Ascending aorta (tissue), 2 donors: ENCODE measurements around the gene SLC7A4. TPM values are rescaled to one million over a fixed set of nuclear protein-coding genes. Genes with fewer than 3 reads are reported as not detected.

Source experiments
- DNase-seq, 2 donors: peaks; one replicate each; pipeline ENCODE4 v3.0.0-alpha.2; 2019; ENCODE audit warnings: low spot score in 2 of 2
- H3K27ac ChIP-seq, 2 donors: fragments of 200-600 bp; sonication (generic); one replicate each; pipeline ENCODE4 v1.5.1; 2016 to 2017; ENCODE audit warnings: mild to moderate bottlenecking in 1 of 2
- H3K27me3 ChIP-seq: fragments of 200-600 bp; sonication (generic); one replicate; pipeline ENCODE4 v1.5.1; 2017
- H3K36me3 ChIP-seq, 2 donors: fragments of 200-600 bp; sonication (generic); one replicate each; pipeline ENCODE4 v1.5.1; 2016
- H3K4me1 ChIP-seq, 2 donors: fragments of 200-600 bp; sonication (generic); one replicate each; pipeline ENCODE4 v1.5.1; 2016 to 2017; ENCODE audit warnings: mild to moderate bottlenecking in 1 of 2
- H3K4me3 ChIP-seq, 2 donors: fragments of 200-600 bp; sonication (generic); one replicate each; pipeline ENCODE4 v1.5.1; 2016 to 2017; ENCODE audit warnings: mild to moderate bottlenecking in 1 of 2
- H3K9me3 ChIP-seq, 2 donors: fragments of 200-600 bp; sonication (generic); one replicate each; pipeline ENCODE4 v1.5.1; 2016
- CTCF ChIP-seq, 3 experiments: fragments of 200-600 bp in 2 of 3; fragments of 450-650 bp in 1 of 3; sonication (generic) in 2 of 3; IDR thresholded peaks; one replicate each; pipeline ENCODE4 v1.5.1; 2016 to 2019; ENCODE audit warnings: antibody characterized with exemption in 3 of 3, mild to moderate bottlenecking in 1 of 3, moderate library complexity in 1 of 3
- intact Hi-C: fragments of 100-400 bp; cut with DNase I; formaldehyde crosslinking; loops from one replicate; pipeline ENCODE4 v1.15.1; 2023
- total RNA-seq: library from RNA; depleted of rRNA; stranded (reverse); fragments of >200 nt; gene quantifications from one replicate; pipeline ENCODE4 v1.1.0, GENCODE V29; 2016

Gene SLC7A4
- total RNA-seq: 20.4 TPM

DNA sequence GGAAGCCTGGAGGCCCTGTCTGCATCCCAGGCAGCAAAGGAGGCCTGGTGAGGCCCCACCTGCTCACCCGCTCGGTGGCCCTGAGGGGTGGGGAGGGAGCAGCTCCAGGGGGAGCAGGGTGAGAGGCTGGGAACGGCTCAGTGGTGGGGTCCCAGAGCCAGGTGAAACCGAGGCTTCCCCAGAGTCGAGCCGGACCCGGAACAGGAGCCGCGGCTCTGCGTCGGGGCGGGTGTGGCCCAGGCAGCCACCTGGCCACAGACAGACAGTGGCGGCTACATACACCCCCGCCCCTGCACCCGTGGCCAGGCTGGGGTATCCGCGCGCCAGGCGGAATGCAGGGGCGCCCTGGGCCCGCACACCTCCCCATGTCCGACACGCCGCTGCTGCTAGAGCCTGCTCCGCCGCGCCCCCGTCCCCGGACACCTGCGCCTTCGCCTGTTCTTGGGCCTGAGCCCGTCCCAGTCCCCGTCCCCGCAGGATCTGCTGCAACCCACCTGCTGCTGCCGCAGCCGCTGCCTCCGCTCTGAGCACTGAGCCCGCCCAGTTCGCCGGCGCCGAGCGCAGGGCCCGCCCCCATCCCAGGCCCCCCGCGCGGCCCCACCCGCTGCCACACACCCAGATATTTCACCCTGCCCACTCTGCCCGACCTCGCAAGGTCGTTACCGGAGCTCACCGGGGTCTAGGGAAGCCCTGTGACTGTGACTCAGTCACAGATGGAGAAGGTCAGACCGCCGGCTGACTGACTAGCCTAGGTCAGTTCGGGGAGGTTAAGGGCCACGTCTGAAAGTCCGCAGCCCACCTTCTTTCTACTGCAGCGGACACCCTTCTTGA lies at the start of gene SLC7A4:
Gene SLC7A4, minus strand, starts transcription at position 525 of the 831 bp plus-strand sequence. CDS start 749 bp downstream, outside the sequence.
- no peaks in the 10 kb centered on the region for H3K4me1 ChIP-seq
- TF ChIP-seq CTCF (IDR thresholded peaks at IDR 0.05): no peak
- intact Hi-C loops: no loop called here
- H3K27me3 ChIP-seq: no peaks in the 10 kb centered on the region
- no peaks in the 10 kb centered on the region for H3K36me3 ChIP-seq
- no peak for DNase-seq
- H3K4me3 ChIP-seq: peak within 1 kb of the TSS; percentile 6 to 30
- no peaks in the 10 kb centered on the region for H3K9me3 ChIP-seq
- no peak within 1 kb of the TSS for H3K27ac ChIP-seq

DNA sequence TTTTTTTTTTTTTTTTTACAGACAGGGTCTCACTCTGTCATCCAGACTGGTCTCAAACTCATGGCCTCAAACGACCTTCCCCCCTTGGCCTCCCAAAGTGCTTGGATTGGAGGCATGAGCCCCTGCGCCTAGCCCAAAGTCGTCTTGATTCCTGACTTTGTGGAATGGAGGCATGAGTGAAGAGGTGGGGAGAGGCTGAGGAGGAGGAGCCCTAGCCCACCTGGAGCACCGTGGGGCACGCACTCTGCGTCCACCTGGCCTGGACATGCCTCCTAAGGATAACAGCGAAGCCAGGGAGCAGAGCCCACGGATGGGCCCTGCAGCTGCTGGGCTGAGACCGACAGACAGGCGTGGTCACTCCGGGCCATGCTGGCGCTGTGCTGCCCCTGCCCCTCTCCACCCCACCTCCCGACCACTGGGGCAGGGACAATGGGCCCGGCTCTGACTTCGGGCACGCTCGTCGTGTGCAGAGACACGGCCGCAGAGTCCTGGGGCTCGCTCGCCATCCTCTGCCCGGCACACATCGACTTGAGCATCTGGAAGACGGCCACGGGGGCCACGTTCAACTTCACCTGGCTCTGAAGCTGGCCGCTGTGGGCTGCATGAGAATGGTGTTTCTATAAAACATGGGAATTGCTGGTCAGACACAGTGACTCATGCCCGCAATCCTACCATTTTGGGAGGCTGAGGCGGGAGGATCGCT lies 48.2 kb upstream of the SLC7A4 start:
- DNase-seq: no peak
- no peaks in the 10 kb centered on the region for H3K4me1 ChIP-seq
- intact Hi-C loops: no loop called here

GRCh38 chr22:21079493-21079892 lies 47.1 kb upstream of the SLC7A4 start:
- DNase-seq: no peak
- H3K9me3 ChIP-seq: no peaks in the 10 kb centered on the region
- no peaks in the 10 kb centered on the region for H3K27me3 ChIP-seq
- H3K4me3 ChIP-seq: no peak overlapping the region
- TF ChIP-seq CTCF (IDR thresholded peaks at IDR 0.05): no peak
- H3K27ac ChIP-seq: no peak overlapping the region
- H3K4me1 ChIP-seq: no peaks in the 10 kb centered on the region
- no peaks in the 10 kb centered on the region for H3K36me3 ChIP-seq
- intact Hi-C loops: loop anchor here (10.0 kb wide), 1 partner anchor 115 kb away; the partner anchor contains the start of gene AIFM3

More for the DNA sequence above, 48.2 kb upstream of the SLC7A4 start:
- Histone ChIP-seq H3K9me3 (no peaks in the 10 kb centered on the region), H3K27ac (no peak overlapping the region), H3K36me3 (no peaks in the 10 kb centered on the region), H3K4me3 (no peak overlapping the region), H3K27me3 (no peaks in the 10 kb centered on the region)
- no peak for TF ChIP-seq CTCF (IDR thresholded peaks at IDR 0.05)

GRCh38 chr22:21078916-21079315 lies 46.6 kb upstream of the SLC7A4 start:
- Histone ChIP-seq H3K36me3 (no peaks in the 10 kb centered on the region), H3K27me3 (no peaks in the 10 kb centered on the region), H3K9me3 (no peaks in the 10 kb centered on the region), H3K4me1 (no peaks in the 10 kb centered on the region), H3K27ac (no peak overlapping the region), H3K4me3 (no peak overlapping the region)
- intact Hi-C loops: loop anchor here (10.0 kb wide), 1 partner anchor 114 kb away; the partner anchor contains the start of gene AIFM3
- DNase-seq: no peak
- no peak for TF ChIP-seq CTCF (IDR thresholded peaks at IDR 0.05)

DNA sequence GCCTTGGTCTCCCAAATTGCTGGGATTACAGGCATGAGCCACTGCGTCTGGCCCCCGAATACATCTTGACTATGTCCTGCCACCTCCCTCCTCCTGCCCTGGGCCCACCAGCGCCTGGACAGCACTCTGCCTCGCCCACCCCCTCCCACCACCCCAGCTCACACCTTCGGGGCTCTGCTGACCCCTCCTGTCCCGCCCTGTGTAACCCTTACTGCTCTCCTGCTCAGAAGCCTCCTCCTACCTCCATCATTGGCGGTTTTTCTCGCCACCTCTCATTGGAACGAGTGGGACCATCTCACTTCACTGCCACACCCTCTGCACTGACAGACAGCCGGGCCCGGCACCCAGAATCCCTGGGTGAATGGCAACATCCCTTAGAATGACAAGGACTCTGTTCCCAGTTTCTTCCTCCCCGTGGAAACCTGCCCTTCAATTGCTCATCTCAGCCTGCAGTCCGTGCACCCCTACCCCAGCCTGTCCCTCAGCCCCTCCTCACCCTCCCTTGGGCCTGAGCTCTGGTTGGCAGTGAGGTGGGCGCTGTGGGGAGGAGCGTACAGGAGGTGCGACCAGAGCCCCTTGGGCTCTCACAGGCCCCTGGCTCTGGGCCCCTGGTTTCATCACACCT lies 45.6 kb upstream of the SLC7A4 start:
- no peaks in the 10 kb centered on the region for H3K9me3 ChIP-seq

More for the DNA sequence above, 45.6 kb upstream of the SLC7A4 start:
- no peak for DNase-seq
- no peak overlapping the region for H3K27ac ChIP-seq
- H3K4me1 ChIP-seq: no peaks in the 10 kb centered on the region
- no peak for TF ChIP-seq CTCF (IDR thresholded peaks at IDR 0.05)
- no peaks in the 10 kb centered on the region for H3K27me3 ChIP-seq
- no peak overlapping the region for H3K4me3 ChIP-seq
- no peaks in the 10 kb centered on the region for H3K36me3 ChIP-seq
- intact Hi-C loops: loop anchor here (10.0 kb wide), 1 partner anchor 113 kb away; the partner anchor contains the start of gene AIFM3
